A549 (cell line): ENCODE data around the gene SLC6A19.

ENCODE experiments used
- CTCF ChIP-seq: fragments of >200 bp; sonication (Bioruptor Twin); formaldehyde crosslinking; IDR thresholded peaks from 3 replicates; pipeline ENCODE4 v1.5.1; 2016
- FOSL2 ChIP-seq, 2 experiments: fragments of 450-650 bp in 1 of 2; fragments of >200 bp in 1 of 2; sonication (Bioruptor Twin) in 1 of 2; formaldehyde crosslinking; IDR thresholded peaks; 2 replicates each; pipeline versions ENCODE4 v1.5.0 to v1.6.1; 2016 to 2020; ENCODE audit warnings: mild to moderate bottlenecking in 1 of 2, moderate library complexity in 1 of 2
- MYC ChIP-seq: IDR thresholded peaks from 2 replicates; pipeline ENCODE4 v1.6.1; 2012; ENCODE audit warnings: mild to moderate bottlenecking, inconsistent platforms, low read length, improper control_type of control experiment, borderline replicate concordance
- NR3C1 ChIP-seq: fragments of >200 bp; sonication (Bioruptor Twin); formaldehyde crosslinking; IDR thresholded peaks from 3 replicates; pipeline ENCODE4 v1.6.1; 2017
- POLR2A ChIP-seq: IDR thresholded peaks from 2 replicates; pipeline ENCODE4 v1.6.1; 2012; ENCODE audit warnings: mild to moderate bottlenecking, low read length
- RAD21 ChIP-seq, 2 experiments: fragments of >200 bp in 1 of 2; sonication (Bioruptor Twin) in 1 of 2; formaldehyde crosslinking in 1 of 2; IDR thresholded peaks in 1 of 2; conservative IDR thresholded peaks in 1 of 2; 2 replicates in 1 of 2; 3 replicates in 1 of 2; pipeline ENCODE4 v1.6.1; 2012 to 2018; ENCODE audit warnings: inconsistent platforms in 1 of 2
- TP53 ChIP-seq: fragments of 250-450 bp; sonication (Bioruptor Pico); IDR thresholded peaks from 2 replicates; pipeline ENCODE4 v1.5.0; 2021; ENCODE audit warnings: mild to moderate bottlenecking, moderate library complexity
- TF ChIP-seq, protein P1 (sequence below): fragments of 200-600 bp; sonication (generic); IDR thresholded peaks from 2 replicates; pipeline ENCODE4 v1.6.1; 2016; ENCODE audit warnings: antibody characterized with exemption, mild to moderate bottlenecking, moderate library complexity

DNA sequence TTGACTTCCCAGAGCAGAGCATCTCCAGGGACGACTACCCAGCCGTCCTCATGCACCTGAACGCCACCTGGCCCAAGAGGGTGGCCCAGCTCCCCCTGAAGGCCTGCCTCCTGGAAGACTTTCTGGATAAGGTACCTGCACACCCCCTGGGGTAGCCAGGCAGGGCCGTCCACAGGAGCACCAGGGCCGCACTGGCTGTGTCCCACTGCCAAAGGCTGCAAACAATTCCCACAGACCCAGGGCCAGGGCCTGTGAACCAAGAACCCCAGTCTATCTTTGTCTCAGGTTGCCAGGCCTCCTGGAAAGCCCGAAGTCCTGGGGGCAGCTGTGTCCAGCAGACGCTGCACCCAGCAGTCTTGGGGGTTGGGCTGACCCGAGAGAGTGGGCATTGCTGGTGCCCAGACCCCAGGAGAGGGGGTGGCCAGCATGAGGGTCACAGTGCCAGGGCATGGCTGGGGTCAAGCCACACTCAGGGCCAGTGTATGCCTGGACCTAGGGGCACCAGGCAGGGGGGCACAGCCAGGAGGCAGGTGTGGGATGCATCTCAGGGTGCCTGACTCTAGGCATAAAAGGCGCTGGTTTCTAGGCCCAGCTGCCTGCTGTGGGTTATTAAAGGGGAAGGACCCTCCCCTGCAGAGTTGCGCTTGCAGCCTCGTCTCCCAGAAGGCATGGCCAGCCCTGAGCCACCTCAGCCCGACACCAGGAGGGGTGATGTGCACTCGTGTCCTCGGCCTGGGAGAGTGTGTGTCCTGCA, 41.5 kb downstream of the SLC6A19 start:
- no peak for TF ChIP-seq CTCF
- TF ChIP-seq MYC: no peak
- TF ChIP-seq NR3C1: no peak
- TF ChIP-seq POLR2A: no peak
- TF ChIP-seq, protein P1, sequence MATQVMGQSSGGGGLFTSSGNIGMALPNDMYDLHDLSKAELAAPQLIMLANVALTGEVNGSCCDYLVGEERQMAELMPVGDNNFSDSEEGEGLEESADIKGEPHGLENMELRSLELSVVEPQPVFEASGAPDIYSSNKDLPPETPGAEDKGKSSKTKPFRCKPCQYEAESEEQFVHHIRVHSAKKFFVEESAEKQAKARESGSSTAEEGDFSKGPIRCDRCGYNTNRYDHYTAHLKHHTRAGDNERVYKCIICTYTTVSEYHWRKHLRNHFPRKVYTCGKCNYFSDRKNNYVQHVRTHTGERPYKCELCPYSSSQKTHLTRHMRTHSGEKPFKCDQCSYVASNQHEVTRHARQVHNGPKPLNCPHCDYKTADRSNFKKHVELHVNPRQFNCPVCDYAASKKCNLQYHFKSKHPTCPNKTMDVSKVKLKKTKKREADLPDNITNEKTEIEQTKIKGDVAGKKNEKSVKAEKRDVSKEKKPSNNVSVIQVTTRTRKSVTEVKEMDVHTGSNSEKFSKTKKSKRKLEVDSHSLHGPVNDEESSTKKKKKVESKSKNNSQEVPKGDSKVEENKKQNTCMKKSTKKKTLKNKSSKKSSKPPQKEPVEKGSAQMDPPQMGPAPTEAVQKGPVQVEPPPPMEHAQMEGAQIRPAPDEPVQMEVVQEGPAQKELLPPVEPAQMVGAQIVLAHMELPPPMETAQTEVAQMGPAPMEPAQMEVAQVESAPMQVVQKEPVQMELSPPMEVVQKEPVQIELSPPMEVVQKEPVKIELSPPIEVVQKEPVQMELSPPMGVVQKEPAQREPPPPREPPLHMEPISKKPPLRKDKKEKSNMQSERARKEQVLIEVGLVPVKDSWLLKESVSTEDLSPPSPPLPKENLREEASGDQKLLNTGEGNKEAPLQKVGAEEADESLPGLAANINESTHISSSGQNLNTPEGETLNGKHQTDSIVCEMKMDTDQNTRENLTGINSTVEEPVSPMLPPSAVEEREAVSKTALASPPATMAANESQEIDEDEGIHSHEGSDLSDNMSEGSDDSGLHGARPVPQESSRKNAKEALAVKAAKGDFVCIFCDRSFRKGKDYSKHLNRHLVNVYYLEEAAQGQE: no peak
- TF ChIP-seq FOSL2 (IDR thresholded peaks at IDR 0.05): no peak
- TF ChIP-seq FOSL2 (CRISPR knock-in tag; IDR thresholded peaks at IDR 0.05): no peak
- no peak for TF ChIP-seq RAD21 (conservative IDR thresholded peaks at IDR 0.05 in 1 of 2, IDR thresholded peaks at IDR 0.05 in 1 of 2)
- TF ChIP-seq TP53 (CRISPR knock-in tag): no peak
